NT2/D1 (cell line): ENCODE results near the gene ZNF714.

Experiments used
- DNase-seq: peaks from one replicate; pipeline ENCODE4 v3.0.0-alpha.2; 2011; ENCODE audit warnings: low read depth, low spot score
- H3K27me3 ChIP-seq: 2 replicates; pipeline ENCODE4 v1.6.0; 2011; ENCODE audit warnings: mild to moderate bottlenecking; ENCODE audit not compliant: insufficient read length, insufficient read depth
- H3K36me3 ChIP-seq: 2 replicates; pipeline ENCODE4 v1.6.1; 2011; ENCODE audit warnings: mild to moderate bottlenecking, low read length, mixed read lengths; ENCODE audit not compliant: insufficient read depth, insufficient read length
- H3K4me1 ChIP-seq: 2 replicates; pipeline ENCODE4 v1.5.1; 2011; ENCODE audit not compliant: insufficient read depth, insufficient read length
- H3K4me3 ChIP-seq: 2 replicates; pipeline ENCODE4 v1.5.1; 2011; ENCODE audit warnings: low read depth; ENCODE audit not compliant: insufficient read length
- H3K9ac ChIP-seq: 2 replicates; pipeline ENCODE4 v1.6.0; 2011; ENCODE audit warnings: low read depth; ENCODE audit not compliant: insufficient read length
- H3K9me3 ChIP-seq: 2 replicates; pipeline ENCODE4 v1.5.1; 2011; ENCODE audit warnings: mild to moderate bottlenecking, low read length; ENCODE audit not compliant: insufficient read depth
- SUZ12 ChIP-seq: IDR thresholded peaks from 2 replicates; pipeline ENCODE4 v1.6.1; 2011; ENCODE audit not compliant: insufficient read length, insufficient read depth; ENCODE audit errors: extremely low read depth
- YY1 ChIP-seq: IDR thresholded peaks from 2 replicates; pipeline ENCODE4 v1.6.1; 2011; ENCODE audit not compliant: insufficient read length, insufficient read depth
- ZNF274 ChIP-seq: IDR thresholded peaks from 2 replicates; pipeline ENCODE4 v1.6.1; 2011; ENCODE audit warnings: mild to moderate bottlenecking, low read depth, low read length

Gene ZNF714

GRCh38 chr19:21082011-21082975 is at the start of gene ZNF714:
Gene ZNF714 (plus strand): TSS chr19:21082203. CDS start chr19:21098269, 16,066 bp downstream.
- no peaks in the 10 kb centered on the region for H3K4me1 ChIP-seq
- peak within 1 kb of the TSS; percentile 96 for H3K9ac ChIP-seq
- H3K36me3 ChIP-seq, result peaks cover 39% of the 10 kb centered on the region
- peak within 1 kb of the TSS; percentile 92 for H3K4me3 ChIP-seq
- peak; percentile 95 for DNase-seq
- no peaks in the 10 kb centered on the region for H3K9me3 ChIP-seq
- no peaks in the 10 kb centered on the region for H3K27me3 ChIP-seq
- no peak for TF ChIP-seq SUZ12
- TF ChIP-seq ZNF274, result no peak
- no peak for TF ChIP-seq YY1

DNA sequence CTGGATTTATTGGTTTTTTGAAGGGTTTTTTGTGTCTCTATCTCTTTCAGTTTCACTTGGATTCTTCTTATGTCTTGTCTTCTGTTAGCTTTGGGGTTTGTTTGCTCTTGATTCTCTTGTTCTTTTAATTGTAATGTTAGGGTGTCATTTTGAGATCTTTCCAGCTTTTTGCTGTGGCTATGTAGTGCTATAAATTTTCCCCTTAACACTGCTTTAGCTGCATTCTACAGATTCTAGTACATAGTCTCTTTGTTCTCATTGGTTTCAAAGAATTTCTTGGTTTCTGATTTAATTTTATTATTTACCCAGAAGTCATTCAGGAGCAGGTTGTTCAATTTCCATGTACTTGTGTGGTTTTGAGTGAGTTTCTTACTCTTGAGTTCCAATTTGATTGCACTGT is 37.0 kb upstream of the ZNF714 start:
- DNase-seq, result no peak
- no peaks in the 10 kb centered on the region for H3K4me1 ChIP-seq
- peaks cover 31% of the 10 kb centered on the region for H3K9me3 ChIP-seq
- peaks cover 33% of the 10 kb centered on the region for H3K36me3 ChIP-seq
- no peak overlapping the region for H3K4me3 ChIP-seq
- TF ChIP-seq YY1, result no peak
- TF ChIP-seq SUZ12, result no peak
- TF ChIP-seq ZNF274, result no peak
- H3K27me3 ChIP-seq, result no peaks in the 10 kb centered on the region
- H3K9ac ChIP-seq, result no peak overlapping the region

GRCh38 chr19:21046489-21046888 is 35.5 kb upstream of the ZNF714 start:
- Histone ChIP-seq H3K36me3 (peaks cover 31% of the 10 kb centered on the region), H3K4me1 (no peaks in the 10 kb centered on the region), H3K9ac (no peak overlapping the region), H3K4me3 (no peak overlapping the region), H3K9me3 (peaks cover 31% of the 10 kb centered on the region), H3K27me3 (no peaks in the 10 kb centered on the region)
- TF ChIP-seq SUZ12, result no peak
- no peak for TF ChIP-seq ZNF274
- no peak for TF ChIP-seq YY1
- no peak for DNase-seq

- Histone ChIP-seq H3K4me3 (no peak overlapping the region), H3K9ac (no peak overlapping the region), H3K9me3 (peaks cover 31% of the 10 kb centered on the region), H3K36me3 (peaks cover 38% of the 10 kb centered on the region), H3K27me3 (no peaks in the 10 kb centered on the region), H3K4me1 (no peaks in the 10 kb centered on the region)
- TF ChIP-seq SUZ12, result no peak
- no peak for DNase-seq
Measured at GRCh38 chr19:21047716-21048115, 34.3 kb upstream of the ZNF714 start.

DNA sequence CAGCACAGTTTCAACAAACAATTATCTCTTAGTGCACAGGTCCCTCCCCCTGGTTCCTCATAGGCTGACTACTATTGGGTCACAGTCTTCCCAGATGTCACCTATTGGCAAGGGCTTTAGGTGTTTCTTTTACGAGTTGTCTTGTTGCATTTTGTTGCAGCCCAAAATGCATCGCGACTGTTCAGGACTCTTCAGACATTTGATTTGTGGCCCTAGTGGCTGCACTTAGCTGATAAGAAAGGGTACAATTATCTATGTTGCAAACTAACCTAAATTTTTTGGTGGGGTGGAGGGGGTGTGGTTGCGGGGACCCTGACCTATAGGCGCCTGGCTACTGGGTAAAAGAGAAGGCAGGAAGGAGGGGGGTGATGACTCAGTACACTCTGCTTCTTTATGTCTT is 29.1 kb upstream of the ZNF714 start:
- TF ChIP-seq ZNF274 (no peak), SUZ12 (no peak), YY1 (no peak)
- no peak overlapping the region for H3K9ac ChIP-seq
- peaks cover 58% of the 10 kb centered on the region for H3K36me3 ChIP-seq
- peaks cover 31% of the 10 kb centered on the region for H3K9me3 ChIP-seq
- DNase-seq, result no peak
- H3K4me3 ChIP-seq, result no peak overlapping the region
- H3K27me3 ChIP-seq, result no peaks in the 10 kb centered on the region
- no peaks in the 10 kb centered on the region for H3K4me1 ChIP-seq

DNA sequence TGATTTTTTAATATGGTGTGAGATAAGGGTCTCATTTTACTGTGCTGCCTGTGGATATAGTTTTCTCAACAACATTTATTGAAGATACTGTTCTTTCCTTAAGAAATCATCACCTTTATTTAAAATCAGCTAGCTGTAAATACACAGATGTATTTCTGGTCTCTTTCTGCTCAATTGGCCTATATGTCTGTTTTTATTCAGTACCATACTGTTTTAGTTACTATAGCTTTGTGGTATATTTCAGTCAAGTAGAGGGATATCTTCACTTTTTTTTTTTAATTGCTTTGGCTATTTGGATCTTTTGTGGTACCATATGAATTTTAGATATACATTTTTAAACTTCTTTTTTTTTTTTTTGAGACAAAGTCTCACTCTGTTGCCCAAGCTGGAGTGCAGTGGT is 16.7 kb upstream of the ZNF714 start:
- H3K36me3 ChIP-seq, result no peaks in the 10 kb centered on the region
- TF ChIP-seq SUZ12 (no peak), ZNF274 (no peak), YY1 (no peak)
- H3K27me3 ChIP-seq, result no peaks in the 10 kb centered on the region

DNA sequence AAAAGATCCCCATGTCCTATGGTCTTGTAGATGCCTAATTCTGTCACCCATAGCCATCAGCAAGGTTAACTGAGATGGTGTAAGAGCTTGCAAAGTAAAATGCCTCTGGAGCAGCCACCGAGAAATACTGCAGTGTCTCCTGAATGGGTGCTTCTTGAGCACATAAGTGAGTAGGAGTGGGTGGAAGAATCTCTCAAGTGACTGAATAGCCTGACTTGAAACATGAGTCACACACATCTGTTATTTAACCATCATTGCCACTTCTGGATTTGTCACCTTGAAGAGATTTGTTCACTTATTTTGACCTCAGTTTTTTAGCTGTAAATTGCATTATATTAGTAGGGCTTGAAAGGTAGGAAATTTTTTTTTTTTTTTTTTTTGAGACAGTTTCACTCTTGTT is 2.3 kb downstream of the ZNF714 start:
- no peak overlapping the region for H3K9ac ChIP-seq
- H3K27me3 ChIP-seq, result no peaks in the 10 kb centered on the region
- no peak for DNase-seq
- TF ChIP-seq SUZ12, result no peak
- no peak for TF ChIP-seq ZNF274
- TF ChIP-seq YY1, result no peak
- no peaks in the 10 kb centered on the region for H3K4me1 ChIP-seq
- no peaks in the 10 kb centered on the region for H3K9me3 ChIP-seq
- H3K4me3 ChIP-seq, result no peak overlapping the region
- H3K36me3 ChIP-seq, result peaks cover 59% of the 10 kb centered on the region

More for the DNA sequence above, 16.7 kb upstream of the ZNF714 start:
- DNase-seq, result no peak
- Histone ChIP-seq H3K9ac (no peak overlapping the region), H3K4me3 (no peak overlapping the region), H3K4me1 (no peaks in the 10 kb centered on the region), H3K9me3 (peaks cover 4% of the 10 kb centered on the region; the same call in 1 of the 2 replicates)
